CD8-positive, alpha-beta memory T cell (primary cell): ENCODE measurements around the gene CD93. TPM values are rescaled to one million over a fixed set of nuclear protein-coding genes. Genes with fewer than 3 reads are reported as not detected.

Experiments
- CTCF ChIA-PET: fragments of 350-600 bp; sonication (Branson Sonifier 250); formaldehyde crosslinking; loops from one replicate; lab custom pipeline; 2021; ENCODE audit warnings: antibody characterized with exemption; lab: Charles Lee
- POLR2A ChIA-PET: fragments of 350-600 bp; sonication (Branson Sonifier 250); formaldehyde crosslinking; loops from one replicate; lab custom pipeline; 2021; ENCODE audit warnings: antibody characterized with exemption; lab: Charles Lee
- DNase-seq, 5 donors: peaks; one replicate each; pipeline versions ENCODE4 v3.0.0 to v3.0.0-alpha.2; 2020 to 2022; ENCODE audit warnings: mixed read lengths in 1 of 5
- H3K27ac ChIP-seq: one replicate; pipeline ENCODE4 v1.7.0; 2013; ENCODE audit warnings: low read depth, mild to moderate bottlenecking, low read length, moderate library complexity
- H3K27me3 ChIP-seq: 2 replicates; pipeline ENCODE4 v1.7.0; 2013; ENCODE audit warnings: low read length, mild to moderate bottlenecking; ENCODE audit not compliant: insufficient read depth, poor library complexity, severe bottlenecking
- H3K36me3 ChIP-seq: 2 replicates; pipeline ENCODE4 v1.7.0; 2013; ENCODE audit warnings: mild to moderate bottlenecking, low read length, moderate library complexity; ENCODE audit not compliant: insufficient read depth
- H3K4me1 ChIP-seq: 2 replicates; pipeline ENCODE4 v1.7.0; 2013; ENCODE audit warnings: mild to moderate bottlenecking, low read length, moderate library complexity; ENCODE audit not compliant: insufficient read depth
- H3K4me3 ChIP-seq: 2 replicates; pipeline ENCODE4 v1.7.0; 2013; ENCODE audit warnings: mild to moderate bottlenecking, low read length
- H3K9me3 ChIP-seq: 2 replicates; pipeline ENCODE4 v1.7.0; 2013; ENCODE audit warnings: mild to moderate bottlenecking, low read length
- H3K27ac Mint-ChIP-seq, 8 donors: one replicate each; pipeline ENCODE4 v1.8.0; 2020 to 2021; ENCODE audit warnings: mixed read lengths in 8 of 8, mild to moderate bottlenecking in 6 of 8, inconsistent platforms in 3 of 8, moderate library complexity in 3 of 8
- H3K27me3 Mint-ChIP-seq, 2 donors: one replicate each; pipeline ENCODE4 v1.8.0; 2020 to 2021; ENCODE audit warnings: mixed read lengths in 2 of 2, mild to moderate bottlenecking in 1 of 2, moderate library complexity in 1 of 2
- H3K36me3 Mint-ChIP-seq, 3 donors: one replicate each; pipeline ENCODE4 v1.8.0; 2020 to 2021; ENCODE audit warnings: mixed read lengths in 3 of 3, inconsistent platforms in 1 of 3, mild to moderate bottlenecking in 1 of 3
- H3K4me1 Mint-ChIP-seq, 3 donors: one replicate each; pipeline ENCODE4 v1.8.0; 2020 to 2021; ENCODE audit warnings: mixed read lengths in 3 of 3, inconsistent platforms in 1 of 3, mild to moderate bottlenecking in 1 of 3
- H3K4me3 Mint-ChIP-seq, 7 donors: one replicate each; pipeline ENCODE4 v1.8.0; 2020 to 2021; ENCODE audit warnings: mixed read lengths in 7 of 7, mild to moderate bottlenecking in 6 of 7, moderate library complexity in 4 of 7, inconsistent platforms in 2 of 7
- H3K9me3 Mint-ChIP-seq, 5 donors: one replicate each; pipeline ENCODE4 v1.8.0; 2020 to 2022; ENCODE audit warnings: mixed read lengths in 5 of 5, mild to moderate bottlenecking in 3 of 5, moderate library complexity in 2 of 5, inconsistent platforms in 1 of 5
- polyA plus RNA-seq: library from polyadenylated mRNA; unstranded; fragments of 300-500 nt; fragmentation: Illumina TruSeq; gene quantifications from one replicate; pipeline ENCODE4 v1.2.3, GENCODE V29; 2021
- total RNA-seq, 2 experiments: library from RNA; stranded (reverse); gene quantifications; one replicate each; pipeline ENCODE4 v1.2.3, GENCODE V29; 2021

The CD93 gene
- total and polyA plus RNA-seq, 3 experiments from 2014 or later = 0.02 to 0.53 (median 0.50) TPM

GRCh38 chr20:23066772-23067171 lies 19.4 kb downstream of the CD93 start:
- H3K9me3 Mint-ChIP-seq = no peaks in the 10 kb centered on the region
- H3K36me3 Mint-ChIP-seq = no peaks in the 10 kb centered on the region
- H3K4me3 Mint-ChIP-seq = no peak overlapping the region
- peaks cover 0 to 6% of the 10 kb centered on the region in 2 donors for H3K27me3 Mint-ChIP-seq
- no peak overlapping the region for H3K27ac Mint-ChIP-seq
- no peak for DNase-seq
- Histone ChIP-seq H3K36me3 (no peaks in the 10 kb centered on the region), H3K27ac (no peak overlapping the region), H3K4me1 (no peaks in the 10 kb centered on the region), H3K27me3 (no peaks in the 10 kb centered on the region), H3K9me3 (no peaks in the 10 kb centered on the region), H3K4me3 (no peak overlapping the region)
- no peaks in the 10 kb centered on the region for H3K4me1 Mint-ChIP-seq
- CTCF ChIA-PET = no interaction called here
- POLR2A ChIA-PET = no interaction called here

GRCh38 chr20:23065266-23066201 lies 20.6 kb downstream of the CD93 start:
- ChIA-PET POLR2A (no interaction called here), CTCF (no interaction called here)
- H3K9me3 ChIP-seq = no peaks in the 10 kb centered on the region
- no peak overlapping the region for H3K27ac ChIP-seq
- H3K27me3 ChIP-seq = no peaks in the 10 kb centered on the region
- H3K36me3 ChIP-seq = no peaks in the 10 kb centered on the region
- H3K27me3 Mint-ChIP-seq = peaks cover 0 to 6% of the 10 kb centered on the region in 2 donors
- no peaks in the 10 kb centered on the region for H3K4me1 ChIP-seq
- DNase-seq = no peak
- H3K9me3 Mint-ChIP-seq = no peaks in the 10 kb centered on the region
- no peak overlapping the region for H3K4me3 ChIP-seq
- H3K4me3 Mint-ChIP-seq = no peak overlapping the region
- H3K36me3 Mint-ChIP-seq = no peaks in the 10 kb centered on the region
- H3K27ac Mint-ChIP-seq = no peak overlapping the region
- H3K4me1 Mint-ChIP-seq = no peaks in the 10 kb centered on the region

GRCh38 chr20:23063581-23063980 lies 22.5 kb downstream of the CD93 start:
- Histone ChIP-seq H3K27ac (no peak overlapping the region), H3K9me3 (no peaks in the 10 kb centered on the region), H3K36me3 (no peaks in the 10 kb centered on the region), H3K27me3 (no peaks in the 10 kb centered on the region), H3K4me3 (no peak overlapping the region), H3K4me1 (no peaks in the 10 kb centered on the region)
- ChIA-PET POLR2A (no interaction called here), CTCF (no interaction called here)
- H3K4me1 Mint-ChIP-seq = no peaks in the 10 kb centered on the region
- DNase-seq = no peak
- peaks cover 0 to 6% of the 10 kb centered on the region in 2 donors for H3K27me3 Mint-ChIP-seq
- H3K27ac Mint-ChIP-seq = no peak overlapping the region
- H3K36me3 Mint-ChIP-seq = no peaks in the 10 kb centered on the region
- H3K9me3 Mint-ChIP-seq = no peaks in the 10 kb centered on the region
- no peak overlapping the region for H3K4me3 Mint-ChIP-seq

- POLR2A ChIA-PET = no interaction called here
- Mint-ChIP-seq H3K4me3 (no peak overlapping the region), H3K36me3 (no peaks in the 10 kb centered on the region), H3K9me3 (no peaks in the 10 kb centered on the region), H3K4me1 (no peaks in the 10 kb centered on the region), H3K27me3 (peaks cover 0 to 6% of the 10 kb centered on the region in 2 donors), H3K27ac (no peak overlapping the region)
- Histone ChIP-seq H3K27me3 (no peaks in the 10 kb centered on the region), H3K27ac (no peak overlapping the region), H3K4me3 (no peak overlapping the region), H3K4me1 (no peaks in the 10 kb centered on the region), H3K9me3 (no peaks in the 10 kb centered on the region), H3K36me3 (no peaks in the 10 kb centered on the region)
- CTCF ChIA-PET = no interaction called here
- DNase-seq = no peak
These were observed 23.0 kb downstream of the CD93 start for GRCh38 chr20:23063168-23063567.

GRCh38 chr20:23062632-23063031 lies 23.5 kb downstream of the CD93 start:
- Histone ChIP-seq H3K36me3 (no peaks in the 10 kb centered on the region), H3K27ac (no peak overlapping the region), H3K27me3 (no peaks in the 10 kb centered on the region), H3K4me1 (no peaks in the 10 kb centered on the region), H3K4me3 (no peak overlapping the region), H3K9me3 (no peaks in the 10 kb centered on the region)
- DNase-seq = no peak
- Mint-ChIP-seq H3K27ac (no peak overlapping the region), H3K27me3 (peaks cover 0 to 6% of the 10 kb centered on the region in 2 donors), H3K4me3 (no peak overlapping the region), H3K9me3 (peaks cover 0 to 2% (median 0%) of the 10 kb centered on the region in 5 donors), H3K4me1 (no peaks in the 10 kb centered on the region), H3K36me3 (no peaks in the 10 kb centered on the region)
- ChIA-PET CTCF (no interaction called here), POLR2A (no interaction called here)

GRCh38 chr20:23061734-23062561 lies 24.2 kb downstream of the CD93 start:
- H3K4me1 ChIP-seq = no peaks in the 10 kb centered on the region
- no peak for DNase-seq
- Mint-ChIP-seq H3K27ac (no peak overlapping the region), H3K27me3 (peaks cover 0 to 4% of the 10 kb centered on the region in 2 donors), H3K4me3 (no peak overlapping the region), H3K36me3 (no peaks in the 10 kb centered on the region), H3K9me3 (peaks cover 0 to 5% (median 0%) of the 10 kb centered on the region in 5 donors), H3K4me1 (no peaks in the 10 kb centered on the region)
- ChIA-PET POLR2A (no interaction called here), CTCF (no interaction called here)
- no peak overlapping the region for H3K27ac ChIP-seq
- H3K27me3 ChIP-seq = no peaks in the 10 kb centered on the region
- H3K9me3 ChIP-seq = no peaks in the 10 kb centered on the region
- no peaks in the 10 kb centered on the region for H3K36me3 ChIP-seq
- no peak overlapping the region for H3K4me3 ChIP-seq

GRCh38 chr20:23061262-23061661 lies 24.9 kb downstream of the CD93 start:
- Histone ChIP-seq H3K27ac (no peak overlapping the region), H3K4me3 (no peak overlapping the region)
- H3K9me3 Mint-ChIP-seq = peaks cover 0 to 5% (median 0%) of the 10 kb centered on the region in 5 donors

GRCh38 chr20:23060629-23061028 lies 25.5 kb downstream of the CD93 start:
- no peaks in the 10 kb centered on the region for H3K4me1 ChIP-seq
- no peaks in the 10 kb centered on the region for H3K36me3 ChIP-seq
- CTCF ChIA-PET = no interaction called here
- no peaks in the 10 kb centered on the region for H3K27me3 ChIP-seq
- H3K4me3 Mint-ChIP-seq = no peak overlapping the region
- H3K27me3 Mint-ChIP-seq = no peaks in the 10 kb centered on the region
- H3K9me3 Mint-ChIP-seq = peaks cover 0 to 7% (median 0%) of the 10 kb centered on the region in 5 donors
- H3K27ac Mint-ChIP-seq = no peak overlapping the region
- H3K9me3 ChIP-seq = no peaks in the 10 kb centered on the region
- H3K4me1 Mint-ChIP-seq = no peaks in the 10 kb centered on the region
- no peak overlapping the region for H3K27ac ChIP-seq
- no peak for DNase-seq
- POLR2A ChIA-PET = no interaction called here
- no peak overlapping the region for H3K4me3 ChIP-seq
- no peaks in the 10 kb centered on the region for H3K36me3 Mint-ChIP-seq

More at GRCh38 chr20:23061262-23061661, 24.9 kb downstream of the CD93 start:
- Mint-ChIP-seq H3K4me3 (no peak overlapping the region), H3K27me3 (no peaks in the 10 kb centered on the region), H3K36me3 (no peaks in the 10 kb centered on the region), H3K27ac (no peak overlapping the region), H3K4me1 (no peaks in the 10 kb centered on the region)
- Histone ChIP-seq H3K4me1 (no peaks in the 10 kb centered on the region), H3K9me3 (no peaks in the 10 kb centered on the region), H3K27me3 (no peaks in the 10 kb centered on the region), H3K36me3 (no peaks in the 10 kb centered on the region)
- POLR2A ChIA-PET = no interaction called here
- DNase-seq = no peak
- CTCF ChIA-PET = no interaction called here
